ENCODE results near the gene PRKCE.

- TF ChIP-seq CTCF (IDR thresholded peaks at IDR 0.05; ENCODE audit: extremely low read depth in 1 of 2, insufficient read depth in 1 of 2, low read depth in 1 of 2, low read length in 2 of 2) (no peak), MAX (IDR thresholded peaks at IDR 0.05; ENCODE audit: insufficient read depth, insufficient read length) (no peak), POLR2A (IDR thresholded peaks at IDR 0.05; ENCODE audit: low read depth, low read length) (no peak), POLR2AphosphoS5 (IDR thresholded peaks at IDR 0.05; ENCODE audit: insufficient read depth, low read depth, low read length) (no peak), EZH2 (IDR thresholded peaks at IDR 0.05; ENCODE audit: borderline replicate concordance, low read depth, low read length, severe bottlenecking) (no peak), GATA2 (IDR thresholded peaks at IDR 0.05; ENCODE audit: insufficient read depth, insufficient read length, low read depth, low read length) (no peak)
Observed at GRCh38 chr2:46148369-46148736, 496.9 kb downstream of the PRKCE start.
